ENCODE measurements around the gene SPATA6.

SPATA6 gene

GRCh38 chr1:48248356-48248755, 223.6 kb downstream of the SPATA6 start:
- no peak for DNase-seq

- DNase-seq = no peak
These were observed 225.3 kb downstream of the SPATA6 start for GRCh38 chr1:48246727-48247126.
